H9 (cell line): ENCODE measurements around the gene ZMIZ2. TPM values are rescaled to one million over a fixed set of nuclear protein-coding genes. Genes with fewer than 3 reads are reported as not detected.
A peak's percentile ranks its signal among the peaks of the same experiment; 100 is the strongest.

Experiments used
- DNase-seq: peaks from one replicate; pipeline ENCODE4 v3.0.0-alpha.2; 2017
- H2AFZ ChIP-seq: one replicate; pipeline ENCODE4 v1.6.1; 2013; ENCODE audit warnings: mild to moderate bottlenecking, low read length, control low read depth, moderate library complexity
- H2AK5ac ChIP-seq: 2 replicates; pipeline ENCODE4 v1.6.1; 2013; ENCODE audit warnings: low read length, control low read depth, mixed read lengths; ENCODE audit not compliant: insufficient read length
- H2BK120ac ChIP-seq: one replicate; pipeline ENCODE4 v1.6.1; 2013; ENCODE audit warnings: low read depth, mild to moderate bottlenecking, low read length, control low read depth, inconsistent platforms; ENCODE audit not compliant: poor library complexity, severe bottlenecking
- H2BK12ac ChIP-seq: 2 replicates; pipeline ENCODE4 v1.6.1; 2013; ENCODE audit warnings: low read length, control low read depth, mixed read lengths, low read depth; ENCODE audit not compliant: insufficient read length
- H2BK15ac ChIP-seq: 2 replicates; pipeline ENCODE4 v1.6.1; 2013; ENCODE audit warnings: low read depth, low read length, control low read depth
- H2BK20ac ChIP-seq: one replicate; pipeline ENCODE4 v1.6.1; 2013; ENCODE audit warnings: low read depth, mild to moderate bottlenecking, low read length, control low read depth, inconsistent platforms; ENCODE audit not compliant: poor library complexity, severe bottlenecking
- H2BK5ac ChIP-seq: 2 replicates; pipeline ENCODE4 v1.6.1; 2013; ENCODE audit warnings: low read length, control low read depth, mixed read lengths; ENCODE audit not compliant: insufficient read length
- H3K14ac ChIP-seq: 2 replicates; pipeline ENCODE4 v1.6.1; 2013; ENCODE audit warnings: low read length, control low read depth; ENCODE audit not compliant: insufficient read depth
- H3K18ac ChIP-seq: 2 replicates; pipeline ENCODE4 v1.6.1; 2013; ENCODE audit warnings: low read depth, mild to moderate bottlenecking, mixed read lengths, low read length, control low read depth; ENCODE audit not compliant: insufficient read length
- H3K23ac ChIP-seq: 2 replicates; pipeline ENCODE4 v1.6.1; 2013; ENCODE audit warnings: low read length, control low read depth, mixed read lengths, low read depth; ENCODE audit not compliant: insufficient read length
- H3K23me2 ChIP-seq: 2 replicates; pipeline ENCODE4 v1.6.1; 2013; ENCODE audit warnings: low read depth, mild to moderate bottlenecking, mixed read lengths, low read length, control low read depth; ENCODE audit not compliant: insufficient read length, poor library complexity, severe bottlenecking
- H3K27ac ChIP-seq: 2 replicates; pipeline ENCODE4 v1.5.1; 2013; ENCODE audit warnings: low read length, control low read depth, mixed read lengths, low read depth; ENCODE audit not compliant: insufficient read length
- H3K27me3 ChIP-seq: 2 replicates; pipeline ENCODE4 v1.6.1; 2013; ENCODE audit warnings: low read length, control low read depth, inconsistent platforms; ENCODE audit not compliant: insufficient read depth
- H3K4ac ChIP-seq: 2 replicates; pipeline ENCODE4 v1.6.1; 2013; ENCODE audit warnings: low read depth, mild to moderate bottlenecking, control low read depth, inconsistent platforms, low read length, moderate library complexity
- H3K4me1 ChIP-seq: 2 replicates; pipeline ENCODE4 v1.6.1; 2013; ENCODE audit warnings: low read length, control low read depth, inconsistent platforms; ENCODE audit not compliant: insufficient read depth
- H3K4me2 ChIP-seq: 2 replicates; pipeline ENCODE4 v1.6.1; 2013; ENCODE audit warnings: low read length, control low read depth, mixed read lengths; ENCODE audit not compliant: insufficient read length, insufficient read depth
- H3K56ac ChIP-seq: 2 replicates; pipeline ENCODE4 v1.6.1; 2013; ENCODE audit warnings: low read depth, mild to moderate bottlenecking, mixed read lengths, low read length, control low read depth; ENCODE audit not compliant: insufficient read length
- H3K79me1 ChIP-seq: 2 replicates; pipeline ENCODE4 v1.6.1; 2013; ENCODE audit warnings: low read depth, mild to moderate bottlenecking, moderate library complexity, low read length, control low read depth, inconsistent platforms; ENCODE audit not compliant: insufficient read depth, poor library complexity, severe bottlenecking
- H3K79me2 ChIP-seq: 2 replicates; pipeline ENCODE4 v1.6.1; 2013; ENCODE audit warnings: low read length, control low read depth, inconsistent platforms; ENCODE audit not compliant: insufficient read depth
- H3K9ac ChIP-seq: 2 replicates; pipeline ENCODE4 v1.6.1; 2013; ENCODE audit warnings: low read length, control low read depth, mixed read lengths; ENCODE audit not compliant: insufficient read length; ENCODE audit errors: extremely low read depth
- H3K9me3 ChIP-seq: one replicate; pipeline ENCODE4 v1.6.1; 2013; ENCODE audit warnings: low read depth, low read length, inconsistent platforms; ENCODE audit not compliant: control insufficient read depth
- H3T11ph ChIP-seq: one replicate; pipeline ENCODE4 v1.6.1; 2013; ENCODE audit warnings: mild to moderate bottlenecking, low read length, control low read depth, inconsistent platforms
- H4K20me1 ChIP-seq: one replicate; pipeline ENCODE4 v1.6.1; 2013; ENCODE audit not compliant: control insufficient read depth, insufficient read length, insufficient read depth
- H4K5ac ChIP-seq: 2 replicates; pipeline ENCODE4 v1.6.1; 2013; ENCODE audit warnings: low read depth, mild to moderate bottlenecking, mixed read lengths, low read length, control low read depth; ENCODE audit not compliant: insufficient read length
- H4K8ac ChIP-seq: replicated peaks from 2 replicates; pipeline ENCODE4 v1.6.1; 2013; ENCODE audit warnings: low read length, control low read depth, mixed read lengths, low read depth; ENCODE audit not compliant: insufficient read length
- H4K91ac ChIP-seq: 2 replicates; pipeline ENCODE4 v1.6.1; 2013; ENCODE audit warnings: low read depth, mild to moderate bottlenecking, moderate library complexity, mixed read lengths, low read length, control low read depth; ENCODE audit not compliant: insufficient read length
- H3K27ac Mint-ChIP-seq, 3 experiments: 2 replicates in 2 of 3; 3 replicates in 1 of 3; pipeline ENCODE4 v1.8.0; 2020 to 2021; ENCODE audit warnings: mixed read lengths in 3 of 3, mild to moderate bottlenecking in 1 of 3, moderate library complexity in 1 of 3
- H3K27me3 Mint-ChIP-seq: 2 replicates; pipeline ENCODE4 v1.8.0; 2021; ENCODE audit warnings: low read depth, mild to moderate bottlenecking, moderate library complexity, mixed read lengths
- H3K36me3 Mint-ChIP-seq, 3 experiments: 2 replicates in 2 of 3; 3 replicates in 1 of 3; pipeline ENCODE4 v1.8.0; 2020 to 2021; ENCODE audit warnings: low read depth in 3 of 3, mixed read lengths in 3 of 3; ENCODE audit not compliant: insufficient read depth in 1 of 3
- H3K4me1 Mint-ChIP-seq, 2 experiments: 2 replicates each; pipeline ENCODE4 v1.8.0; 2020; ENCODE audit warnings: mixed read lengths in 2 of 2
- H3K4me3 Mint-ChIP-seq, 2 experiments: 2 replicates in 1 of 2; 3 replicates in 1 of 2; pipeline ENCODE4 v1.8.0; 2020 to 2021; ENCODE audit warnings: mild to moderate bottlenecking in 2 of 2, mixed read lengths in 2 of 2, moderate library complexity in 1 of 2
- H3K9me3 Mint-ChIP-seq, 2 experiments: 2 replicates in 1 of 2; 3 replicates in 1 of 2; pipeline ENCODE4 v1.8.0; 2020; ENCODE audit warnings: mild to moderate bottlenecking in 2 of 2, mixed read lengths in 2 of 2, moderate library complexity in 1 of 2
- WGBS: extraction: QIAGEN DNeasy Blood & Tissue Kit; methylation state at CpG from one replicate; pipeline ENCODE4 v1.1.7; 2013; ENCODE audit warnings: missing lambda C conversion rate, low lambda C conversion rate, mixed read lengths; ENCODE audit not compliant: insufficient read length; ENCODE audit errors: extremely low coverage; 5-methylcytosine and 5-hydroxymethylcytosine counted together
- total RNA-seq: library from RNA; stranded (reverse); gene quantifications from 2 replicates; pipeline ENCODE4 v1.2.1, GENCODE V29; 2021
- TF ChIP-seq, protein P1 (sequence below): fragments of 200-600 bp; sonication (generic); conservative IDR thresholded peaks from 3 replicates; pipeline ENCODE4 v1.8.0; 2021; ENCODE audit warnings: antibody characterized with exemption, mild to moderate bottlenecking

The ZMIZ2 gene
- total RNA-seq, 1 experiment from 2014 or later: 72.9 TPM

DNA sequence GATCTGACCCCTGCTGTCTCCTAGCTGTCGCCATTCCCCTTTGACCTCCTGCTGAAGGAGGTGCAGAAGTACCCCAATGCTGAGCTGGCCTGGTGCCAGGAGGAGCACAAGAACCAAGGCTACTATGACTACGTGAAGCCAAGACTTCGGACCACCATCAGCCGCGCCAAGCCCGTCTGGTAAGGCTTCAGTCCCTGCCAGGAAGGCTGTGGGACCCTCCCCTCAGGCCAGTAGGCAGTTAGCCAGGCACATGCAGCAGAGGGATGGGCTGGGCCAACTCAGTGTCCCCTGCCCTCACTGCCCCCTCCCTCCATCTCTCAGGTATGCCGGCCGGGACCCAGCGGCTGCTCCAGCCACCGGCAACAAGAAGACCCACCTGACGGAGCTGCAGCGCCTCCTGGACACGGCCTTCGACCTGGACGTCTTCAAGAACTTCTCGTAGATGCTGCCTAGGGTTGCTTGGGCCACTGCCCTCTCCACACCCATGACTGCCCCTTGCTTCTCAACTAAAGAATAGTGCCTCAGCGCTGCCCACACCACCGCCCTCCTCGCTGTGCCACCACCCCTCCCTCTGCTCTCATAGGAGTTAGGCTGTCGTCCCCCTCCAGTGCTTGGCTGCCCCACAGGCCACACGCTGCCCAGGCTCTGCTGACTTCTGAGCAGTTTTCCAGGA, 41.0 kb upstream of the ZMIZ2 start:
- DNase-seq: no peak
- Histone ChIP-seq H3K4me1 (no peaks in the 10 kb centered on the region), H4K8ac (no peak overlapping the region), H3K4ac (no peak overlapping the region), H3K27ac (no peak overlapping the region), H4K5ac (no peak overlapping the region), H3K79me1 (no peaks in the 10 kb centered on the region), H2BK15ac (no peak overlapping the region), H3K9ac (no peak overlapping the region), H2AK5ac (no peak overlapping the region), H2AFZ (no peak overlapping the region), H3K23me2 (no peaks in the 10 kb centered on the region), H3K14ac (no peak overlapping the region), H2BK120ac (no peak overlapping the region), H4K91ac (no peak overlapping the region), H4K20me1 (no peaks in the 10 kb centered on the region), H3K9me3 (no peaks in the 10 kb centered on the region), H3K18ac (no peak overlapping the region), H2BK12ac (no peak overlapping the region), H3K56ac (no peak overlapping the region), H2BK5ac (no peak overlapping the region), H3K23ac (no peak overlapping the region), H3T11ph (no peak overlapping the region), H3K79me2 (no peaks in the 10 kb centered on the region), H3K27me3 (no peaks in the 10 kb centered on the region), H3K4me2 (no peak overlapping the region), H2BK20ac (no peak overlapping the region)
- Mint-ChIP-seq H3K36me3 (peaks cover 13 to 30% (median 25%) of the 10 kb centered on the region in 3 experiments; a peak in 6 of 7 replicates), H3K9me3 (no peaks in the 10 kb centered on the region), H3K4me1 (peaks cover 5 to 8% of the 10 kb centered on the region in 2 experiments; a peak in 3 of 4 replicates), H3K4me3 (no peak overlapping the region), H3K27me3 (no peaks in the 10 kb centered on the region), H3K27ac (peak overlapping the region; percentile 34 to 61 (median 52); a peak in 3 of 7 replicates)
- TF ChIP-seq, protein P1, sequence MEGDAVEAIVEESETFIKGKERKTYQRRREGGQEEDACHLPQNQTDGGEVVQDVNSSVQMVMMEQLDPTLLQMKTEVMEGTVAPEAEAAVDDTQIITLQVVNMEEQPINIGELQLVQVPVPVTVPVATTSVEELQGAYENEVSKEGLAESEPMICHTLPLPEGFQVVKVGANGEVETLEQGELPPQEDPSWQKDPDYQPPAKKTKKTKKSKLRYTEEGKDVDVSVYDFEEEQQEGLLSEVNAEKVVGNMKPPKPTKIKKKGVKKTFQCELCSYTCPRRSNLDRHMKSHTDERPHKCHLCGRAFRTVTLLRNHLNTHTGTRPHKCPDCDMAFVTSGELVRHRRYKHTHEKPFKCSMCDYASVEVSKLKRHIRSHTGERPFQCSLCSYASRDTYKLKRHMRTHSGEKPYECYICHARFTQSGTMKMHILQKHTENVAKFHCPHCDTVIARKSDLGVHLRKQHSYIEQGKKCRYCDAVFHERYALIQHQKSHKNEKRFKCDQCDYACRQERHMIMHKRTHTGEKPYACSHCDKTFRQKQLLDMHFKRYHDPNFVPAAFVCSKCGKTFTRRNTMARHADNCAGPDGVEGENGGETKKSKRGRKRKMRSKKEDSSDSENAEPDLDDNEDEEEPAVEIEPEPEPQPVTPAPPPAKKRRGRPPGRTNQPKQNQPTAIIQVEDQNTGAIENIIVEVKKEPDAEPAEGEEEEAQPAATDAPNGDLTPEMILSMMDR: no peak
- WGBS: no CpG with 5 or more reads among the region's 21 CpGs
